Measurements from ENCODE around the gene SMYD4.
"Not testable (repeated sequence)": the region's sequence is repeated elsewhere in the genome, so short reads cannot be mapped to it uniquely, and the experiment has no call there.

Gene SMYD4

DNA sequence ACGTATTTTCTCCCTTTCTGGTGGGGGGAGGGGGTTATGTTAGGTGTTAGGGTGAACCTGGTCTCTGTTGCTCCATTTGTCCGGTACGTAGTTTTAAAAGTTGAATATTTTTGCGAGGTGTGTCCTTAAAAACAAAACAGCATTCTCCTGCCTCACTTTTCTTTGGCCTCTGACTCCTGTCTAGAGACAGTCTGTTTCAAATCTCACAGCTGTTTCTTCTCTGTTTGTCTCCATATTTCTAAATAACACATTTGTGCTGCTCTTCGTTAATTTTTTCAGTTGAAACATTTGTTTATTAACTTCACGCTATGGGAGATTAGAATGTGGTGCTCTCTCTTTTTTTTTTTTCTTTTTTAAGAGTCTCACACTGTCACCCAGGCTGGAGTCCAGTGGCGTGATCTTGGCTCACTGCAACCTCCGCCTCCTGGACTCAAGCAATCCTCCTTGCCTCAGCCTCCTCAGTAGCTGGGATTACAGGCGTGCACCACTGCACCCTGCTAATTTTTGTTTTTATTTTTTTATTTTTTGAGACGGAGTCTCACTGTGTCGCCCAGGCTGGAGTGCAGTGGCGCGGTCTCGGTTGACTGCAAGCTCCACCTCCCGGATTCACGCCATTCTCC is 31.8 kb upstream of the SMYD4 start:
- Histone ChIP-seq H3K4me3 (ENCODE audit: low read length) (no peak overlapping the region), H3K9ac (ENCODE audit: low read depth, low read length) (no peak overlapping the region), H3K4me1 (ENCODE audit: control insufficient read depth, insufficient read depth, low read length) (no peaks in the 10 kb centered on the region), H3K9me3 (replicated peaks; ENCODE audit: low read length) (no peaks in the 10 kb centered on the region), H3K4me2 (ENCODE audit: low read length) (no peak overlapping the region), H3K27me3 (ENCODE audit: control insufficient read depth, insufficient read depth, low read length) (no peaks in the 10 kb centered on the region), H3K36me3 (ENCODE audit: insufficient read depth, low read length) (no peaks in the 10 kb centered on the region)

DNA sequence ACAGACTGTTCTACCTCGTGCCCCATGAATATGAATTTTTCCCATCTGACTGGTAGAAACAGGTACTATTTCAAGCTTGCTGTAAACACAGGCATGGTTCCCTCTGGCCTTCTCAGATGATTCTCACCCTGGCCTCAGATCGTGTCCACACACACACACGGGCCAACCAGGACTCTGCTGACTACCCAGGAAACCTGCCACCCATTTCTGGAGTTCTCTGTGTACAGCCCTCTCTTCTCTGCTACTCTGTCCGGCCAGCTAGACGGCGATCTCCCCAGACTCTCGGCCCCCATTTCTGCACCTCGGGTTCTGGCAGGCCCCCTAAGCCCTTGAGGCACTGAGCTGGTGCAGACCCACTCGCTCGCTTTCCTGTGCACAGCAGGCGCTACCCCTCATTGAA is 31.3 kb upstream of the SMYD4 start:
- Histone ChIP-seq H3K4me2 (ENCODE audit: low read length) (no peak overlapping the region), H3K4me1 (ENCODE audit: control insufficient read depth, insufficient read depth, low read length) (no peaks in the 10 kb centered on the region), H3K9ac (ENCODE audit: low read depth, low read length) (no peak overlapping the region), H3K36me3 (ENCODE audit: insufficient read depth, low read length) (no peaks in the 10 kb centered on the region), H3K27me3 (ENCODE audit: control insufficient read depth, insufficient read depth, low read length) (no peaks in the 10 kb centered on the region), H3K4me3 (ENCODE audit: low read length) (no peak overlapping the region), H3K9me3 (replicated peaks; ENCODE audit: low read length) (no peaks in the 10 kb centered on the region)

- not testable (repeated sequence) for H3K4me1 ChIP-seq (ENCODE audit: control insufficient read depth, insufficient read depth, low read length); H3K4me2 ChIP-seq (ENCODE audit: low read length); H3K27me3 ChIP-seq (ENCODE audit: control insufficient read depth, insufficient read depth, low read length); H3K9me3 ChIP-seq (replicated peaks; ENCODE audit: low read length); H3K4me3 ChIP-seq (ENCODE audit: low read length); H3K9ac ChIP-seq (ENCODE audit: low read depth, low read length)
- peaks cover 26% of the 10 kb centered on the region for H3K36me3 ChIP-seq (ENCODE audit: insufficient read depth, low read length)
Measured at GRCh38 chr17:1856462-1856861, 26.8 kb upstream of the SMYD4 start.

DNA sequence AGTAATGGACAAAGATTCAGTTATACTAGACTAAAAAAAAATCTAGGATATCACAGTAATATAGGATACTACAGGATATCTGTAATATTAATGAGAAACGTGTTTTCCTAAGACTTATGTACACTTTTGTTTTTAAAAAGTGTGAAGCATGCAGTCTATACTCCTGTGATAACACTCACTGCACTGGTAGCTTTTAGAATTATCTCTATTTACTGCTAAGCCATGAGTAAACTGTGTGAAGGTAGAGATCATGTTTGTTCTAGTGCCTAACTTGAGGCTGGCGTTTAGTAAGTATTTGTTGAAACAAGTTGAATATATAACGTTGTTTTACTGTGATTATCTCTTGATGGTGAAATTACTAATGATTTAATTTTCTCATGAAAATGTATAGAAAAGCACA is 24.0 kb upstream of the SMYD4 start:
- H3K27me3 ChIP-seq (ENCODE audit: control insufficient read depth, insufficient read depth, low read length), result no peaks in the 10 kb centered on the region
- peaks cover 29% of the 10 kb centered on the region for H3K36me3 ChIP-seq (ENCODE audit: insufficient read depth, low read length)
- H3K4me3 ChIP-seq (ENCODE audit: low read length), result no peak overlapping the region
- H3K4me2 ChIP-seq (ENCODE audit: low read length), result no peak overlapping the region
- peaks cover 4% of the 10 kb centered on the region for H3K4me1 ChIP-seq (ENCODE audit: control insufficient read depth, insufficient read depth, low read length)
- H3K9me3 ChIP-seq (replicated peaks; ENCODE audit: low read length), result no peaks in the 10 kb centered on the region
- H3K9ac ChIP-seq (ENCODE audit: low read depth, low read length), result no peak overlapping the region

DNA sequence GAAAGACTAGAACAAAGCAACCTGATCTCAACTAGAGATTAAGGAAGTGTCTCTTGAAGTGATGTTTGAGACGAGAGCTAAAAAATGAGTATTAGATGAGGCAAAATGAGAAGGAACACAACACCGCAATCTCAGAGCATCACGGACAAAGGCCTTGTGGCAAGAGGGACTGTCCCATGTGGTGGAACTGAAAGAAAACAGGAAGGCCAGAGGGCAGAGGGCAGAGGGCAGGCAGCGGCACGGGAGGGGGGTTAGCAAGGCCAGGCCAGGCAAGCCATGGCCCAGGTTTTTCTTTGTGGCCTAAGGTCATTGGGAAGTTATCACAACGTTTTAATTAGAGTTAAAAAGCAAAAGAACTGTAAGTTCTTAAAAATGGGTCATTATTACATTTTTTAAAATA is 22.6 kb upstream of the SMYD4 start:
- Histone ChIP-seq H3K36me3 (ENCODE audit: insufficient read depth, low read length) (peaks cover 32% of the 10 kb centered on the region), H3K9me3 (replicated peaks; ENCODE audit: low read length) (no peaks in the 10 kb centered on the region)

GRCh38 chr17:1847191-1847590 is 17.5 kb upstream of the SMYD4 start:
- Histone ChIP-seq H3K9ac (ENCODE audit: low read depth, low read length) (no peak overlapping the region), H3K27me3 (ENCODE audit: control insufficient read depth, insufficient read depth, low read length) (no peaks in the 10 kb centered on the region), H3K9me3 (replicated peaks; ENCODE audit: low read length) (no peaks in the 10 kb centered on the region), H3K4me2 (ENCODE audit: low read length) (no peak overlapping the region), H3K4me1 (ENCODE audit: control insufficient read depth, insufficient read depth, low read length) (peaks cover 4% of the 10 kb centered on the region), H3K4me3 (ENCODE audit: low read length) (no peak overlapping the region), H3K36me3 (ENCODE audit: insufficient read depth, low read length) (peaks cover 41% of the 10 kb centered on the region)

More for the DNA sequence above, 22.6 kb upstream of the SMYD4 start:
- no peak overlapping the region for H3K4me3 ChIP-seq (ENCODE audit: low read length)
- H3K4me2 ChIP-seq (ENCODE audit: low read length), result no peak overlapping the region
- no peak overlapping the region for H3K9ac ChIP-seq (ENCODE audit: low read depth, low read length)
- peaks cover 4% of the 10 kb centered on the region for H3K4me1 ChIP-seq (ENCODE audit: control insufficient read depth, insufficient read depth, low read length)
- no peaks in the 10 kb centered on the region for H3K27me3 ChIP-seq (ENCODE audit: control insufficient read depth, insufficient read depth, low read length)

DNA sequence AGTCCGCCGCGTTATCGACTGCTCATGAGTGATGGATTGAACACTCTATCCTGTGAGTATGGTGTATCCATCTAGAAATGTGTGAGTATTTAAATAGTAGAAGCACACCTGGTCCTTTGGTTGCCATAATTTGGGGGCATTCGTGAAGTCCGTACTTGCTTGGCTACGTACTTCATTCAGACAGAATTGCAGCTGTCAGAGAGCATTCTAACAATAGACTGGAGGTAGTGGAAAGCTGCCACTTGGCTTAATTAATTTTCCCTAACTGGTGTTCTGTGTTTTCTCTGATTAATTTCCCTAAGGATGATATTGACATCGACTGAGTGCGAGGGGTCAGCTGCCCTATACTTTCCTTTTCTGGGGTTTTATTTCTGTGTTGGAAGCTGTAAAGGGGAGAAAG is 14.2 kb upstream of the SMYD4 start:
- Histone ChIP-seq H3K4me1 (ENCODE audit: control insufficient read depth, insufficient read depth, low read length) (no peaks in the 10 kb centered on the region), H3K27me3 (ENCODE audit: control insufficient read depth, insufficient read depth, low read length) (no peaks in the 10 kb centered on the region), H3K9me3 (replicated peaks; ENCODE audit: low read length) (no peaks in the 10 kb centered on the region), H3K9ac (ENCODE audit: low read depth, low read length) (no peak overlapping the region), H3K36me3 (ENCODE audit: insufficient read depth, low read length) (peaks cover 40% of the 10 kb centered on the region), H3K4me2 (ENCODE audit: low read length) (no peak overlapping the region), H3K4me3 (ENCODE audit: low read length) (no peak overlapping the region)

DNA sequence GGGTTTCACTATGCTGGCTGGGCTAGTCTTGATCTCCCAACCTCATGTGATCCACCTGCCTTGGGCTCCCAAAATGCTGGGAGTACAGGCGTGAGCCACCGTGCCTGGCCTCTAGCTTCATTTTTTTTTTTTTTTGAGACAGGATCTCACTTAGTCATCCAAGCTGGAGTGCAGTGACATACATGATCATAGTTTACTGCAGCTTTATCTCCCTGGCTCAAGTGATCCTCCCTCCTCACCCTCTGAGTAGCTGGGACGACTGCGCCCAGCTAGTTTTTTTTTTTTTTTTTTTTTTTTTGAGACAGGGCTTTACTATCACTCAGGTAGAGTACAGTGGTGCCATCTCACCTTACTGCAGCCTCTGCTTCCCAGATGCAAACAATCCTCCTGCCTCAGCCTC is 9.8 kb upstream of the SMYD4 start:
- Histone ChIP-seq H3K4me2 (ENCODE audit: low read length) (no peak overlapping the region), H3K9ac (ENCODE audit: low read depth, low read length) (no peak overlapping the region), H3K36me3 (ENCODE audit: insufficient read depth, low read length) (peaks cover 20% of the 10 kb centered on the region), H3K4me3 (ENCODE audit: low read length) (no peak overlapping the region), H3K27me3 (ENCODE audit: control insufficient read depth, insufficient read depth, low read length) (no peaks in the 10 kb centered on the region), H3K4me1 (ENCODE audit: control insufficient read depth, insufficient read depth, low read length) (no peaks in the 10 kb centered on the region), H3K9me3 (replicated peaks; ENCODE audit: low read length) (no peaks in the 10 kb centered on the region)

DNA sequence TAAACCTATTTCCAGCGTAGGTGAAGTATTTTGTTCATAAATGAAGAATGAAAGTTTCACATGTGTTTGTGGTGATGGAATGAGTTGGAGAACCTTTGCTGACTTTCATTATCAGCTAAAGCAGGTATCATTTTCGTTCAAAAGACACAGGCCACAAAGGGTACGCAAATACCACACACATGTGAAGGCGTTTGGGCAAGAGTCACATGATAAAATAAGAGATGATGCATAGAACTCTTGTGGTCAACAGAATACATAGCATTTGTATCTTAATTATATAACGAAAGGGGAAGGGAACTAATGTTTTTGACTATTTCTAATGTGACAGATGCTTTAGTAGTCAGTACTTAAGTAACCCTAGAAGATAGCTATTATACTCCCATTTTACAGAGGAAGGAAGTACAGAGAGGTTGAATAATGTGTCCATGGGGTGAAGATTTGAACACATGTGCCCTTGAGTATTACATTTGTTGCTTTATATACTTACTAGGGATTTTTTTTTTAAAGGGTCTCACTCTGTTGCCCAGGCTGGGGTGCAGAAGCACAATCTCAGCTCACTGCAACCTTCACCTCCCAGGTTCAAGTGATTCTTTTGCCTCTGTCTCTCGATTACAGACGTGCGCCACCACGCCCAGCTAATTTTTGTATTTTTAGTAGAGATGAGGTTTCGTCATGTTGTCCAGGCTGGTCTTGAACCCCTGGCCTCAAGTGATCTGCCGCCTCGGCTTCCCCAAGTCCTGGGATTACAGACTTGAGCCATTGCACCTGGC is 4.9 kb upstream of the SMYD4 start:
- no peak overlapping the region for H3K4me2 ChIP-seq (ENCODE audit: low read length)
- H3K4me1 ChIP-seq (ENCODE audit: control insufficient read depth, insufficient read depth, low read length), result peaks cover 9% of the 10 kb centered on the region
- H3K27me3 ChIP-seq (ENCODE audit: control insufficient read depth, insufficient read depth, low read length), result no peaks in the 10 kb centered on the region
- H3K9me3 ChIP-seq (replicated peaks; ENCODE audit: low read length), result no peaks in the 10 kb centered on the region
- H3K36me3 ChIP-seq (ENCODE audit: insufficient read depth, low read length), result no peaks in the 10 kb centered on the region
- H3K9ac ChIP-seq (ENCODE audit: low read depth, low read length), result no peak overlapping the region
- H3K4me3 ChIP-seq (ENCODE audit: low read length), result no peak overlapping the region

DNA sequence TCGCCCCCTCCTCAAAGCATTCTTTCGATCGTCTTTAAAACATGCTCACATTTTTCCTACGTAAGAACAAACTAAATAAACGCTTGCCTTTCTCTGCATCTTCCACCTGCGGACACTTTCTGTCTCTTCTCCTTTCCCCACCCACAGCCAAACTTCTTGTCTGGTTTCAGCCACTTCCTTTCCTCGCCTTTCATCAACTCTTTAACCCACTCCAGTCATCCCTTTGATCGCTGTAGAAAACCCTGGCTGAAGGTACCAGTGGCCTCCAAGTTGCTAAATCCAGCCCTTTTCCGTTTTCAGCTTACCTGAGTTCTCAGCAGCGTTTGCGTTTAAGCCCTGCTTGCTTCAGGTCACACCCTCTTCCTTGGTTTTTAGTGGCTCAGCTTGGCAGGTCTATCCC is 586 bp upstream of the SMYD4 start:
- Histone ChIP-seq H3K27me3 (ENCODE audit: control insufficient read depth, insufficient read depth, low read length) (no peaks in the 10 kb centered on the region), H3K9ac (ENCODE audit: low read depth, low read length) (peak overlapping the region; percentile 87), H3K4me3 (ENCODE audit: low read length) (peak overlapping the region; percentile 96), H3K9me3 (replicated peaks; ENCODE audit: low read length) (no peaks in the 10 kb centered on the region), H3K4me2 (ENCODE audit: low read length) (peak overlapping the region; percentile 87), H3K36me3 (ENCODE audit: insufficient read depth, low read length) (peaks cover 4% of the 10 kb centered on the region), H3K4me1 (ENCODE audit: control insufficient read depth, insufficient read depth, low read length) (peaks cover 14% of the 10 kb centered on the region)

- Histone ChIP-seq H3K36me3 (ENCODE audit: insufficient read depth, low read length) (peaks cover 6% of the 10 kb centered on the region), H3K9ac (ENCODE audit: low read depth, low read length) (peak overlapping the region; percentile 87), H3K4me1 (ENCODE audit: control insufficient read depth, insufficient read depth, low read length) (peaks cover 14% of the 10 kb centered on the region), H3K27me3 (ENCODE audit: control insufficient read depth, insufficient read depth, low read length) (no peaks in the 10 kb centered on the region), H3K4me3 (ENCODE audit: low read length) (peak overlapping the region; percentile 96), H3K4me2 (ENCODE audit: low read length) (peak overlapping the region; percentile 87), H3K9me3 (replicated peaks; ENCODE audit: low read length) (no peaks in the 10 kb centered on the region)
Measured at GRCh38 chr17:1829216-1829591, 498 bp downstream of the SMYD4 start.
